ENCODE data around the gene ACVR2B. TPM values are rescaled to one million over a fixed set of nuclear protein-coding genes. Genes with fewer than 3 reads are reported as not detected.

The ACVR2B gene
- total RNA-seq, 4 donors from 2014 or later: 2.4 to 12.1 (median 6.3) TPM

DNA sequence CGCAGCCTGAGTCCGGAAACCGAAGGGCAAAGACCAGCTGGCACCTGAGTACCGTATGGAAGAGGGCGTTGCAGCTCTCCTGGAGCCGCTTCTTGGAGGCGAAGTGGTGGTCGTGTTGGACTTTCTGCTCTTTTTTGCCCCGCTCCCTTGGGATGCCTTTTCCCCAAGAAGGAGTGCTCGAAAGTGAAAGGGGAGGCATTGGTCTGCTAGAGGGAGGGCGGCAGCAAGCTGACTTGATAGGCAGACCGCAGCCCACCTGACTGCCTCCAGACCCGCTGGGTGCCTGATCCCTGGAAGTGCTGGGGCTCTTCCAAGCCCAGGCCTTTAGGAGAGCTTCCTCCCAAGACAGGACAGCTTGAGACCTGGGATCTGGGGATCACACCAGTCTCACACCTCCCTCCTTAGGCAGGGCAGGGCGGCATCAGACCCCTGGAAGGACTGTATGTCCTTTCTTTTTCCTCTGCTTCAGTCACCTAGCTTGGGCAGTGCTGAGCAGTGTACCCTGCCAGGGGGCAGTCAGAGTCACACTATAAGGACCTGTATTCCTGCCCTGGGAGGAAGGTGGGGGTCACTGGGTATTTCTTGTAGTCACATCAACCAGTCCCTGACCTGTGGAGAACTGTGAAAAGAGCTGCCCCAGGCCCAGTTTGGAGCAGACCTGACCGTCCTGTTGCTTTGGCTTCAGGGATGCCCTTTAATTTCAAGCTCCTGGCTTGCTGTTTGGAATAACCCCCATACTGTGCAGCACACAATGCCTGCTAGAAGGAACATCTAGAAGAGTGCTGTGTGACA is 2.1 kb downstream of the ACVR2B start:
- intact Hi-C loops (cut with DNase I; ENCODE audit: low total_unique reads): loop anchor here (2.0 to 10.0 kb wide), 2 partner anchors 41 to 321 kb away; partner anchors contain the start of genes ACAA1, EXOG and MYD88
- ATAC-seq: peak; percentile 15 to 27
- Histone ChIP-seq H3K4me3 (peak overlapping the region; percentile 62 to 92 (median 76)), H3K27ac (peak overlapping the region; percentile 96 to 98 (median 97)), H3K4me1 (peaks cover 49 to 52% of the 10 kb centered on the region in 2 donors), H3K36me3 (no peaks in the 10 kb centered on the region), H3K27me3 (no peaks in the 10 kb centered on the region), H3K9me3 (no peaks in the 10 kb centered on the region)
- DNase-seq: peak; percentile 56 to 80
- TF ChIP-seq, protein P1, sequence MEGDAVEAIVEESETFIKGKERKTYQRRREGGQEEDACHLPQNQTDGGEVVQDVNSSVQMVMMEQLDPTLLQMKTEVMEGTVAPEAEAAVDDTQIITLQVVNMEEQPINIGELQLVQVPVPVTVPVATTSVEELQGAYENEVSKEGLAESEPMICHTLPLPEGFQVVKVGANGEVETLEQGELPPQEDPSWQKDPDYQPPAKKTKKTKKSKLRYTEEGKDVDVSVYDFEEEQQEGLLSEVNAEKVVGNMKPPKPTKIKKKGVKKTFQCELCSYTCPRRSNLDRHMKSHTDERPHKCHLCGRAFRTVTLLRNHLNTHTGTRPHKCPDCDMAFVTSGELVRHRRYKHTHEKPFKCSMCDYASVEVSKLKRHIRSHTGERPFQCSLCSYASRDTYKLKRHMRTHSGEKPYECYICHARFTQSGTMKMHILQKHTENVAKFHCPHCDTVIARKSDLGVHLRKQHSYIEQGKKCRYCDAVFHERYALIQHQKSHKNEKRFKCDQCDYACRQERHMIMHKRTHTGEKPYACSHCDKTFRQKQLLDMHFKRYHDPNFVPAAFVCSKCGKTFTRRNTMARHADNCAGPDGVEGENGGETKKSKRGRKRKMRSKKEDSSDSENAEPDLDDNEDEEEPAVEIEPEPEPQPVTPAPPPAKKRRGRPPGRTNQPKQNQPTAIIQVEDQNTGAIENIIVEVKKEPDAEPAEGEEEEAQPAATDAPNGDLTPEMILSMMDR (IDR thresholded peaks at IDR 0.05 in 4 of 5, conservative IDR thresholded peaks at IDR 0.05 in 1 of 5): no peak
- peak in 1 of 2 donors; percentile 76 for TF ChIP-seq POLR2A (IDR thresholded peaks at IDR 0.05)
- in situ Hi-C loops (cut with MboI; ENCODE audit: low sequenced_read_pairs in 4 of 4): no loop called here

DNA sequence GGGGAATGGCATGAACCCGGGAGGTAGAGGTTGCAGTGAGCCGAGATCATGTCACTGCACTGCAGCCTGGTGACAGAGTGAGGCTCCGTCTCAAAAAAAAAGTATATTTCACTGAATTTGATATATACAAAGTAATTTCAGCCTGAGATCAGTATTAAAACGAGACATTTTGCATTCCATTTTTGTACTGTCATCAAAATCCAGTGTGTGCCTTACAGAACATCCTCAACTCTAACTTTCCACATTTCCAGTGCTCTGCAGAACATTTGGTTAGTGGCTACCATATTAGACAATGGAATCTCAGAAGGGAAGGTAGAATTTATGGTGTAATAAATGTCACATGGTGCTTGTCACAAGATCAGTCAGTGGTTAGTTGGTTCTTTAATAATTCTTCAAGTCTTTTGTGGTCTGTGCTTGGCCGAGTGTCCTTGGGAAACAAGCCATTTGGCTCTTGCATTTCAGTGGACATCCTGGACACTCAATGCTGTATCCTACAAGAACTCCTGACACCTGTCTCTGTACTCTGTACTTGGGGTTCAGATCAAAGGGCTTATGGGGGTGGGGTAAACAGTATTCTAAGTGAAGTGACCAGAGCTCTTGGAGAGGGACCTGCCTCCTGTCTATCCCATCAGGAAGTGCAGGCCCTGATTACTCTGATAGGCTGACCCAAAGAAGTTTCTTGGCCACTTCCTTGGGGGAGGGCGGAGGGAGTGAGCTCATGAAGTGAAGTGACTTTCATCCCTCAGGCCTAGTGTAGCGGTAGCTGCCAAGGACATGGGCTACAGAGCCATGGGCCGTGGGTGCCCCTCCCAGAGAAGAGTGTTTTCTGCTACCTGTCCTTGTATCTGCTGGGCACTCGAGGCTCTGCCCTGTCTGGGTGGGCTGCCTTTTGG is 3.7 kb downstream of the ACVR2B start:
- DNase-seq: no peak
- no peak for ATAC-seq
- H3K27ac ChIP-seq: peak overlapping the region; percentile 96 to 98 (median 97)
- peaks cover 56 to 67% of the 10 kb centered on the region in 2 donors for H3K4me1 ChIP-seq
- H3K9me3 ChIP-seq: no peaks in the 10 kb centered on the region
- no peak overlapping the region for H3K4me3 ChIP-seq
- TF ChIP-seq, protein P1 (IDR thresholded peaks at IDR 0.05 in 4 of 5, conservative IDR thresholded peaks at IDR 0.05 in 1 of 5): no peak
- TF ChIP-seq POLR2A (IDR thresholded peaks at IDR 0.05): no peak
- intact Hi-C loops (cut with DNase I; ENCODE audit: low total_unique reads) (loop anchor here (10.0 kb wide), 1 partner anchor 323 kb away; the partner anchor contains the start of genes ACAA1 and MYD88), in situ Hi-C loops (cut with MboI; ENCODE audit: low sequenced_read_pairs in 4 of 4) (no loop called here)
- H3K36me3 ChIP-seq: no peaks in the 10 kb centered on the region
- no peaks in the 10 kb centered on the region for H3K27me3 ChIP-seq

DNA sequence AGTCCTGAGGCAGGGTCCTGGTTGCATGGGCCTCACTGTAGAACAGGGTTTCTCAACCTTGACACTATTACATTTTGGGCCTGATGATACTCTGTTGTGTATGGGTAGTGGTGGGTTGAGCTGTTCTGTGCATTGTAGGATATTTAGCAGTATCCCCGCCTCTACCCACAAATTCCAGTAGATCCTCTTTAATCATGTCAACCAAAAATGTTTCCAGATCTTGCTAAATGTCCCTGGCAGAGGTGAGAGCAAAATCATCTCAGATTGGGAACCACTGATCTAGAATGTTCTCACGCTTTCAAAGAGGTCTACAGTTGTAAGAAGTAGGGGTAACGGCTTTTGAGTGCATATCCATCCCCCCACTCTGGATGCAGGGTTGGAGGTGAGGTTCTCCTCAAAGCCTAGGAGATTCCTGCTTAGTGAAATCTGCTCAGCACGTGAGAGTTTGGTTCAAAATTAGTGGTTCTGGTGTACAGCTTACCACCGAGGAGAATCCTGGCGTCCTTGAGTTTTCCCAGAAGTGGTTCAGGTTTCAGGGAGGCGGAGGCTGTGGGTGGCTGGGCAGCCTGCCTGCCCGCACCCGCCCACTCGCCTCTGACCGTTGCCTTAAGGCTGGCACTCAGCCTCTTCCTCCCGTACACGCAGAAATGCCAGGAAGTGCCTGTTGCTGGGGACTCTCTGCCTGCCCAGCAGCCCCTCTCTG is 5.3 kb downstream of the ACVR2B start:
- Histone ChIP-seq H3K9me3 (no peaks in the 10 kb centered on the region), H3K27me3 (no peaks in the 10 kb centered on the region), H3K4me3 (peak overlapping the region; percentile 45 to 65 (median 56)), H3K4me1 (peaks cover 56 to 72% of the 10 kb centered on the region in 2 donors), H3K27ac (peak overlapping the region; percentile 96 to 98 (median 97)), H3K36me3 (no peaks in the 10 kb centered on the region)
- ATAC-seq (peak; percentile 28 to 42), DNase-seq (peak; percentile 51 to 83)
- intact Hi-C loops (cut with DNase I; ENCODE audit: low total_unique reads) (loop anchor here (10.0 kb wide), 1 partner anchor 324 kb away; the partner anchor contains the start of genes ACAA1 and MYD88), in situ Hi-C loops (cut with MboI; ENCODE audit: low sequenced_read_pairs in 4 of 4) (no loop called here)
- TF ChIP-seq POLR2A (IDR thresholded peaks at IDR 0.05): peak; percentile 50 to 71
- TF ChIP-seq, protein P1 (IDR thresholded peaks at IDR 0.05 in 4 of 5, conservative IDR thresholded peaks at IDR 0.05 in 1 of 5): no peak

DNA sequence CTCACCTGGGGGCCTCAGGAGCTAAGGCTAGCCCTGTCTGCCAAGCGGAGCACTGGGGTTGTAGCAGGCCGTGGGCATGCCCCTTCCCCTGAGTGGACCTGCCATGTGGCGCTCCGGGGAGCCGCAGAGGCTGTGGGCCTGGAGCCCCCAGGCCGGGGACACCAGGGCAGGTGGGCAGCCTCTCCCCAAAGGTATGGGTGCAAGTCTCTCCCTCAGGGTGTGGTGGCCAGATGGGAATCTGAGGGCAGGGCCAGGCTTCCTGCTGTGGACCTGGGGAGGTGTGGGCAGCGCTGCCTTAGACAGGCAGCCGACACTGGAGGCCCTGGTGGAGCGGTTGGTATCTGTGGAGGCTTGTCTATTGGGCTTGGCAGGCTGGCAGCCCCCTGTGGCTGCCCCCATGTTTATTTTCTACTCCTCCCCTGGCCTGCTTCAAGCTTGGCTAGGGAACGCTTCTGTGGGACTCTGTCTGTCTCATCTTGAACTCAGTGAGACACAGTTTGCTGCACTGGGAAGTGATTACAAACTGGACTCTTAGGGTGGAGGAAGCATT is 5.9 kb downstream of the ACVR2B start:
- peak overlapping the region; percentile 96 to 98 (median 97) for H3K27ac ChIP-seq
- peak in 1 of 2 donors; percentile 3 for ATAC-seq
- in situ Hi-C loops (cut with MboI; ENCODE audit: low sequenced_read_pairs in 4 of 4): no loop called here

More for the DNA sequence above, 5.9 kb downstream of the ACVR2B start:
- no peak for TF ChIP-seq POLR2A (IDR thresholded peaks at IDR 0.05)
- TF ChIP-seq, protein P1 (IDR thresholded peaks at IDR 0.05 in 4 of 5, conservative IDR thresholded peaks at IDR 0.05 in 1 of 5): no peak
- intact Hi-C loops (cut with DNase I; ENCODE audit: low total_unique reads): loop anchor here (5.0 to 10.0 kb wide), 2 partner anchors 325 to 733 kb away; partner anchors contain the start of genes ACAA1, MYD88 and XIRP1
- Histone ChIP-seq H3K4me1 (peaks cover 56 to 77% of the 10 kb centered on the region in 2 donors), H3K36me3 (no peaks in the 10 kb centered on the region), H3K9me3 (no peaks in the 10 kb centered on the region), H3K4me3 (peak overlapping the region; percentile 45 to 65 (median 56)), H3K27me3 (no peaks in the 10 kb centered on the region)
- DNase-seq: no peak
